ENCODE results near the gene ZACN.

DNA sequence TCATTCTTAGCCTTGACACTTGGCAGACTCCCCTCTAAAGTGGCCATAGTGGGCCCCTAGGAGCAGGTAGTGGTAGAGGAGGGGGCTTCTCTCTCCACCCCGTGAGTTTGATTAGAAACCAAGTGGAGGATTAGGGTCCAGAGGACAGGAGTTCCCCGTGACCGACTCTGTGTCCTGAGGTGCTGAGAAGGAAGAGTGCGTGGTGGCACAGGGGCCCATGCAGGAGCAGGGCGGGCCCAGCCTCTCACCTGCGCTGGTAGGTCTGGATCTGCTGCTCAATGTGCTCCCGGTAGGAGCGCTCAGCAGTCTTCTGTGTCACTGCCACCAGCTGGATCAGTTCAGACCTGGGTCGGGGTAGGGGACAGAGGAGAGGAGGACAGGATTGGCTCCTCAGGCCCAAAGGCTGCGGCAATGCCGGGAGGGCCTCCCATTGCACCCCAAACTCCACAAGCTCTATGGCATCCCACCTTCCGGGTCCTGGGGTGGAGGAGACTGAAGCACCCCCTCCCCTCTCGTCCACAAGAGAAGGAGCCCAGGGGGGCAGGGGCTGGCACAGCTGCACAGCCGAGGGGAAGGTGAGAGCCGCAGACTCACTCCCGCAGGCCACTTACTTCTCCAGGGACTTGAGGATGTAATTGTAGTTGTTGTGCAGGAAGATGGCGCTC lies 6.2 kb downstream of the ZACN start:
- TF ChIP-seq EZH2 (IDR thresholded peaks at IDR 0.05) (no peak), POLR2AphosphoS5 (IDR thresholded peaks at IDR 0.05; ENCODE audit: borderline replicate concordance, low read depth, low read length) (no peak)

Data from SK-N-MC (cell line).